Raji (cell line): Measurements from ENCODE around the gene CHST11.

Experiments used
- POLR2A ChIP-seq: IDR thresholded peaks from 2 replicates; pipeline ENCODE4 v1.6.1; 2011; ENCODE audit warnings: low read depth, low read length, control low read depth; ENCODE audit not compliant: insufficient read depth

CHST11 gene

GRCh38 chr12:104462931-104463339, 6.2 kb downstream of the CHST11 start:
- no peak for TF ChIP-seq POLR2A

- no peak for TF ChIP-seq POLR2A
These were observed 6.6 kb downstream of the CHST11 start for GRCh38 chr12:104463368-104463767.

- no peak for TF ChIP-seq POLR2A
These were observed 8.2 kb downstream of the CHST11 start for GRCh38 chr12:104464899-104465298.

- TF ChIP-seq POLR2A: no peak
These were observed 10.1 kb downstream of the CHST11 start for GRCh38 chr12:104466709-104467345.

- TF ChIP-seq POLR2A: no peak
These were observed 10.6 kb downstream of the CHST11 start for GRCh38 chr12:104467346-104467837.

GRCh38 chr12:104468371-104468770, 11.6 kb downstream of the CHST11 start:
- no peak for TF ChIP-seq POLR2A

GRCh38 chr12:104469066-104469465, 12.3 kb downstream of the CHST11 start:
- no peak for TF ChIP-seq POLR2A

- no peak for TF ChIP-seq POLR2A
These were observed 12.8 kb downstream of the CHST11 start for GRCh38 chr12:104469523-104469922.

GRCh38 chr12:104470521-104470920, 13.8 kb downstream of the CHST11 start:
- TF ChIP-seq POLR2A: no peak

GRCh38 chr12:104471336-104471735, 14.6 kb downstream of the CHST11 start:
- no peak for TF ChIP-seq POLR2A

- no peak for TF ChIP-seq POLR2A
These were observed 16.0 kb downstream of the CHST11 start for GRCh38 chr12:104472748-104473147.

GRCh38 chr12:104473374-104473983, 16.7 kb downstream of the CHST11 start:
- no peak for TF ChIP-seq POLR2A

- no peak for TF ChIP-seq POLR2A
These were observed 18.5 kb downstream of the CHST11 start for GRCh38 chr12:104475271-104475670.

- TF ChIP-seq POLR2A: no peak
These were observed 21.0 kb downstream of the CHST11 start for GRCh38 chr12:104477510-104478390.

GRCh38 chr12:104478396-104479122, 21.8 kb downstream of the CHST11 start:
- no peak for TF ChIP-seq POLR2A
